ENCODE results near the gene FZR1. TPM values are rescaled to one million over a fixed set of nuclear protein-coding genes. Genes with fewer than 3 reads are reported as not detected.

FZR1 gene
- total and polyA plus RNA-seq, 2 of the 4 experiments (the other 2 are of a cell fraction), result 21.5 to 47.8 TPM

GRCh38 chr19:3477951-3478350 is 28.2 kb upstream of the FZR1 start:
- Histone ChIP-seq H3K18ac (ENCODE audit: low read depth, low read length) (no peak overlapping the region), H2AK5ac (ENCODE audit: low read depth, low read length) (no peak overlapping the region), H3K27me3 (ENCODE audit: control insufficient read depth, insufficient read depth, low read length) (peaks cover 39% of the 10 kb centered on the region), H3K79me1 (ENCODE audit: low read depth in 1 of 2, low read length in 2 of 2) (no peaks in the 10 kb centered on the region), H4K91ac (ENCODE audit: insufficient read depth, low read depth, low read length) (no peak overlapping the region), H3K14ac (replicated peaks; ENCODE audit: low read depth, low read length) (no peak overlapping the region), H2AK9ac (replicated peaks; ENCODE audit: low read depth, low read length, poor library complexity) (no peak overlapping the region), H3K56ac (ENCODE audit: extremely low read depth, insufficient read depth, low read length) (no peak overlapping the region), H2BK15ac (ENCODE audit: low read depth, low read length) (no peak overlapping the region), H3K4me2 (ENCODE audit: low read depth, low read length) (no peak overlapping the region), H3K36me3 (ENCODE audit: control insufficient read depth, insufficient read depth, low read length) (no peaks in the 10 kb centered on the region), H4K8ac (ENCODE audit: low read depth in 2 of 2, low read length in 2 of 2) (no peak overlapping the region), H2BK20ac (ENCODE audit: low read depth, low read length) (no peak overlapping the region), H3K9me1 (ENCODE audit: insufficient read depth, low read length) (no peaks in the 10 kb centered on the region), H2BK120ac (ENCODE audit: low read depth, low read length) (no peak overlapping the region), H3K9ac (ENCODE audit: low read depth, low read length) (no peak overlapping the region), H3K4me1 (ENCODE audit: control insufficient read depth, insufficient read depth, low read length) (no peaks in the 10 kb centered on the region), H3K23ac (ENCODE audit: low read depth, low read length) (no peak overlapping the region), H4K5ac (ENCODE audit: low read depth, low read length) (no peak overlapping the region), H3K9me3 (ENCODE audit: control insufficient read depth, insufficient read depth, low read length) (no peaks in the 10 kb centered on the region; the same call in 1 of the 2 replicates), H3K27ac (ENCODE audit: insufficient read depth, low read length) (no peak overlapping the region), H2AFZ (replicated peaks; ENCODE audit: low read length, poor library complexity) (peak overlapping the region; percentile 11), H3K4ac (ENCODE audit: low read depth, low read length) (no peak overlapping the region), H3K4me3 (ENCODE audit: insufficient read depth, low read depth, low read length) (no peak overlapping the region), H4K20me1 (ENCODE audit: insufficient read depth, low read length) (no peaks in the 10 kb centered on the region), H2BK5ac (ENCODE audit: low read depth, low read length, poor library complexity, severe bottlenecking) (no peak overlapping the region)
- TF ChIP-seq RFX5 (IDR thresholded peaks at IDR 0.05; ENCODE audit: low read depth, low read length) (no peak), SMC3 (IDR thresholded peaks at IDR 0.05; ENCODE audit: low read depth, low read length) (no peak), MAFK (IDR thresholded peaks at IDR 0.05; ENCODE audit: low read depth, low read length) (no peak), RCOR1 (IDR thresholded peaks at IDR 0.05; ENCODE audit: insufficient replicate concordance, low read length) (no peak), MAZ (IDR thresholded peaks at IDR 0.05; ENCODE audit: borderline replicate concordance, low read depth, low read length) (no peak)
- ChIA-PET CTCF (no interaction called here), POLR2A (ENCODE audit: unreplicated experiment) (no interaction called here)
- no TSS peak for BruUV-seq (replicated peaks)
- intact Hi-C loops (cut with micrococcal nuclease), result no loop called here
- no CpG with 5 or more reads among the region's 2 CpGs for WGBS, 2 experiments (ENCODE audit: extremely low coverage in 2 of 2, insufficient read length in 1 of 2)
- no peak for ATAC-seq (ENCODE audit: low read depth)
- no peak for DNase-seq
- dilution Hi-C loops (cut with HindIII; ENCODE audit: low sequenced_read_pairs, unreplicated experiment), result no loop called here
- in situ Hi-C loops (cut with MboI; ENCODE audit: low sequenced_read_pairs), result loop anchor here (25.0 kb wide), 1 partner anchor 516 kb away; no protein-coding TSS in a partner anchor

All from IMR-90 (cell line).